ENCODE measurements around the gene PDIA2.
"Not testable (repeated sequence)": the region's sequence is repeated elsewhere in the genome, so short reads cannot be mapped to it uniquely, and the experiment has no call there.

Gene PDIA2, protein sequence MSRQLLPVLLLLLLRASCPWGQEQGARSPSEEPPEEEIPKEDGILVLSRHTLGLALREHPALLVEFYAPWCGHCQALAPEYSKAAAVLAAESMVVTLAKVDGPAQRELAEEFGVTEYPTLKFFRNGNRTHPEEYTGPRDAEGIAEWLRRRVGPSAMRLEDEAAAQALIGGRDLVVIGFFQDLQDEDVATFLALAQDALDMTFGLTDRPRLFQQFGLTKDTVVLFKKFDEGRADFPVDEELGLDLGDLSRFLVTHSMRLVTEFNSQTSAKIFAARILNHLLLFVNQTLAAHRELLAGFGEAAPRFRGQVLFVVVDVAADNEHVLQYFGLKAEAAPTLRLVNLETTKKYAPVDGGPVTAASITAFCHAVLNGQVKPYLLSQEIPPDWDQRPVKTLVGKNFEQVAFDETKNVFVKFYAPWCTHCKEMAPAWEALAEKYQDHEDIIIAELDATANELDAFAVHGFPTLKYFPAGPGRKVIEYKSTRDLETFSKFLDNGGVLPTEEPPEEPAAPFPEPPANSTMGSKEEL

DNA sequence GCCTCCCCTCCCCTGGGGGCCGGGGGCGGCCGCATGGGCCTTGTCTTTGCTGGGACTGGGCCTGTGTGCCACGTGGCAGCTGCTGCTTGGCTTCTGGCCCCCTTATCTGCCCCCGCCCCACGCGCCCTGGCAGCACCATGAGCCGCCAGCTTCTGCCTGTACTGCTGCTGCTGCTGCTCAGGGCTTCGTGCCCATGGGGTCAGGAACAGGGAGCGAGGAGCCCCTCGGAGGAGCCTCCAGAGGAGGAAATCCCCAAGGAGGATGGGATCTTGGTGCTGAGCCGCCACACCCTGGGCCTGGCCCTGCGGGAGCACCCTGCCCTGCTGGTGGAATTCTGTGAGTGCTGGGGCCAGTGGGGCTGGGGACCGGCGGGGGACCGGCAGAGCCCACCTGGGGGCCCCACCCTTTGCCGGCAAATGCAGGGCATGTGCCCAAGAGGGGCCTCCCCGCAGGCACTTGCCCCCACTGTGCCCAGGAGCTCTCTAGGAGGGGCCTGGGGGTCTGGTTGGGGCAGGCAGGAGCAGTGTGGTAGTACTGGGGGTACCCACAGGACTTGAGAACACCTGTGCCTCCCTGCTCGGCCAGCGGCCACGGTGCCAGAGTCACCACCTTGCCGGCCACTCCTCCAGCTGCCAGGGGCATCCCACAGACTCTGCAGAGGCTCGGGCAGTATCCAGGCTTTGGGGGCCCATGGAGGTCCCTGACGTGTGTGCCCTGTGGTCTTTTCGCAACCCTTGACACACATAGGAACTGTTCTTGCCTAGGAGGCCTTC, at the start of gene PDIA2:
TSS of gene PDIA2 (plus strand) at position 132 of the 773 bp plus-strand sequence. CDS start at position 138, 6 bp downstream.
- DNase-seq: no peak

DNA sequence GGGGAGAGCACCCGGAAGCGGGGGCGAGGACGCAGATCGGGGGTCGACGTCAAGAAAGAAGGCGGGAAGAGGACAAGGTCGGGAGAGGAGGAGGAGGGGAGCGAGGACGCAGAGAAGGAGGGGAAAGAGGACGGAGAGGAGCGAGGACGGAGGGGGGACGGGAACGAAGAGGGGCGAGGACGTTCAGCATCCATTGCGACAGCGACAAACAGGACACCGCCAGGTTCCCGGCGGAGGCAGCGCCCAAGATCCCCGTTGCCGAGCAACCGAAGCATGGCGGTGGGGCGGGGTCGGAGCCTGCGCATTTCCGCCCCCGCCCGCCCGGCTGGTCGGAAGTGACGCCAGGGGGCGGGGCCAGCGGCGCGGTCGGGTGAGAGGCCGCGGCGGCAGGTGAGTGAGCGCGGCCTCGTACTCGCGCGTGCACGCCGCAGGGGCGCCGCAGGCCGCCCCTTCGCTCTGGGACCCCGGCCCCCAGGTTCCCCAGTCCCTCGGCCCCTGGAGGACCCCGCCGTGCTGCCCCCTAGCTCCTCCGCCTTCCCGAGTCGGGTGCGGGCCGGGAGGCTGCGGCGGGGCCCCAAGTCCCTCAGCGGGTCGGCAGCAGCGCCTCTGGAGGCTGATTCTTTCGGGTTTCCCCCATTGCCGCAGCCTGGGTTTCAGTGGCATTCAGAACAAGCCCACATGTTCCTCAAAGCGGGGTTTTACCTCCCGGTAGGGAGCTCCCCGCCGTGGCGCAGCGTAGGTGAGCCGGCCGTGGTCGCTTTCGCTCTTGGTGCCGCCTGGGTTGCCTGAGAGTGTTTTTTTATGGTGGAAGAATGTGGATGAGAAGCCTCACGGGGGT, 48.3 kb upstream of the PDIA2 start, which contains the start of gene FAM234A:
TSS of gene FAM234A (plus strand) at position 354 of the 838 bp plus-strand sequence. CDS start 19,593 bp downstream, outside the sequence.
- DNase-seq: peak; percentile 96

GRCh38 chr16:239948-240277, 43.1 kb upstream of the PDIA2 start:
- no peak for DNase-seq

- DNase-seq: no peak
These were observed 42.4 kb upstream of the PDIA2 start for GRCh38 chr16:240559-240958.

GRCh38 chr16:242281-242680, 40.7 kb upstream of the PDIA2 start:
- DNase-seq: no peak

DNA sequence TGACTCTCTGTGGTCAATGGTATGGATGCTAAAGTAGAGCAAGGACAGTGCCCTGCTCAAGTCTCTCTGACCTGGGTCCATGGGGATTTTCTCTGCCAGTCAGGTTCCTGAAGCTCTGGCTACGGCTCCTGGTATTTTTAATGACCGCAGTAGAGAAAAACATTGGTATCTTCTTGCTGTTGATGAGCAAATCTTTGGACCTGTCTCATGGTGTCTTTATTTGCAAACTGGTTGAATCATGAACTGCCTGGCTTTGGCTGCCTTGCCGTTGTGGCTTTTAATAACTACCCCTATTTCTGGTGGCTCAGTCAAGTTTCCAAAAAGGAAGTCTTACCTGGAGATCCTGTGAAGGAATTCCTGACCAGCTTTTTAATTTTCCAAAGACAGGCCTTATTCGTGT, 39.6 kb upstream of the PDIA2 start:
- DNase-seq: no peak

- no peak for DNase-seq
These were observed 37.9 kb upstream of the PDIA2 start for GRCh38 chr16:245105-245504.

DNA sequence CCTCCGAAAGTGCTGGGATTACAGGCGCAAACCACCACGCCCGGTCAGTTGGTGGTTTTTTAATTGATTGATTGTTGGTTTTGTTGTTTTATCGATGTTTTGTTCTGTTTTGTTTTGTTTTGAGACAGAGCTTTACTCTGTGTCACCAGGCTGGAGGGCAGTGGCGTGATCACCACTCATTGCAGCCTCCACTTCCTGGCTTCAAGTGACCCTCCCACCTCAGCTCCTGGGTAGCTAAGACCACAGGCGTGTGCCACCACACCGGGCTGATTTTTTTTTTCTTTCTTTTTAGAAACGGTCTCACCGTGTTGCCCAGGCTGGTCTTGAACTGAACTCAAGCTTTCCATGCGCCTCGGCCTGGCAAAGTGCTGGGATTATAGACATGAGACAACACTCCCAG, 35.9 kb upstream of the PDIA2 start:
- DNase-seq: no peak

GRCh38 chr16:249431-249830, 33.5 kb upstream of the PDIA2 start:
- no peak for DNase-seq

DNA sequence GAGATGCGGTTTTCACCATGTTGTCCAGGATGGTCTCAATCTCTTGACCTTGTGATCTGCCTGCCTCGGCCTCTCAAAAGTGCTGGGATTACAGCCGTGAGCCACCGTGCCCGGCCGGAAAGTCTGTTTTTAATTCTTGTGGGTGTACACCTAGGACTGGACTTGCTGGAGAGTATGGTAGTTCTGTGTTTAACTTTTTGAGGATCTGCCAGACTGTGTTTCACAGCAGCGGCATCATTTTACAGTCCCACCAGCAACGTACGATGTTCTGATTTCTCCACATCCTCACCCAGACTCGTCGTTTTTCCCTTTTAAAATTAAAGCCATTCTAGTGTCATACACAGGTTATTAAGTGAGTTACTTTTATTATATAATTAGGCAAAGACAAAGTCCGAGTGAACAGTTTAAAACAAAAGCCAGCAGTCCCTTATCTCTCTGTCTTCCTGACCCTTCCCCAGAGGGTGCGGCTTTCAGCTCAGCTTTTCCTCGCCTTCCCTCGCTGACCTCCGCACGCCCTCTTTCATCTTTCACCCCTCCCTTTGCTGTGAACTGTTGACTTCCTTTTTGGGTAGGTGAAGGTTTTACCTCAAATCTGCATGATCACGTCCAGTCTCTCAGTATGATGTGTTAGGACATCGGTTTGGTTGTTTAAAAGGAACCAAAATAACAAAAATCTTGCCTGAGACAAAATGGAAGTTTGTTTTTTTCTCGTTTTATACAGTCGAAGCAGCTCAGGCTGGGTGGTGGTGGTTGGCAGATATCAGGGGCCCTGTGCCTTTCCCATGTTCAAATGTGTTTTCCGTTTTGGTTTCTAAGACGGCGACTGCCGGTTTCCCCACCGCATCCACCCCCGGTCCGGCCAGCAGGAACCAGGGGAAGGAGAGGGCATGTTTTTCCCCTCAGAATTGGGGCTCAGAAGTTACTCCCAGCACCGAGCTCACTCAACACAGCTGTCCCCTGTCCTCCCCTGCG, 30.3 kb upstream of the PDIA2 start:
- no peak for DNase-seq

GRCh38 chr16:253833-254232, 29.1 kb upstream of the PDIA2 start:
- DNase-seq: no peak

- DNase-seq: no peak
These were observed 28.5 kb upstream of the PDIA2 start for GRCh38 chr16:254461-254860.

DNA sequence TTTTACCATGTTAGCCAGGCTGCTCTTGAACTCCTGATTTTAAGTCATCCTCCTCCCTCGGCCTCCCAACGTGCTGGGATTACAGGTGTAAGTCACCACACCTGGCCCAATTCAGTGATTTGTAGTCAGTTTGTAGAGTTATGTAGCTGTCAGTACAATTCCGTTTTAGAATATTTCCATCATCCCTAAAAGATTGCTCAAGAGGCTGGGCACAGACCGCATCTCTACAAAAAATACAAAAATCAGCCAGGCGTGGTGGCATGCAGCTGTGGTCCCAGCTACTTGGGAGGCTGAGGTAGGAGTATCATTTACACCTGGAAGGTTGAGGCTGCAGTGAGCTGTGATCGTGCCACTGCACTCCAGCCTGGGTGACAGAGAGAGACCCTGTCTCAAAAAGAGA, 27.8 kb upstream of the PDIA2 start:
- DNase-seq: no peak

- DNase-seq: not testable (repeated sequence)
These were observed 24.9 kb upstream of the PDIA2 start for GRCh38 chr16:258091-258490.

GRCh38 chr16:259226-259625, 23.7 kb upstream of the PDIA2 start:
- no peak for DNase-seq

DNA sequence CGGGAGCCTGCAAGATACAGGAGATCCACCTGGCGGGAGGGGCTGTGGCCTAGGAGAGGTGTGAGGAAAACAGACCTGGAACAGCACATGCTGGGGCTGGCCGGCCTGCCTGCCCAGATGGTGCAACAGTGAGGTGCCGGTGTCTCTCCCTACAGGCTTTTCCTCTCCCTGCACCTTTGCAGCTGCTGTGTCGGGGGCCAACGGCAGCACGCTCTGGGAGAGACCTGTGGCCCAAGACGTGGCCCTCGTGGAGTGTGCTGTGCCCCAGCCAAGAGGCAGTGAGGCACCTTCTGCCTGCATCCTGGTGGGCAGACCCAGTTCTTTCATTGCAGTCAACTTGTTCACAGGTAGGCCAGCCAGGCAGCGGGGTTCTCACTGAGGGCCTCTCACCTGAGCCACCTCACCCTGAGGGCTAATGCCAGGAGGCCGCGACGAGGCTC, 23.1 kb upstream of the PDIA2 start:
- DNase-seq: no peak

- DNase-seq: no peak
These were observed 22.6 kb upstream of the PDIA2 start for GRCh38 chr16:260326-260725.

DNA sequence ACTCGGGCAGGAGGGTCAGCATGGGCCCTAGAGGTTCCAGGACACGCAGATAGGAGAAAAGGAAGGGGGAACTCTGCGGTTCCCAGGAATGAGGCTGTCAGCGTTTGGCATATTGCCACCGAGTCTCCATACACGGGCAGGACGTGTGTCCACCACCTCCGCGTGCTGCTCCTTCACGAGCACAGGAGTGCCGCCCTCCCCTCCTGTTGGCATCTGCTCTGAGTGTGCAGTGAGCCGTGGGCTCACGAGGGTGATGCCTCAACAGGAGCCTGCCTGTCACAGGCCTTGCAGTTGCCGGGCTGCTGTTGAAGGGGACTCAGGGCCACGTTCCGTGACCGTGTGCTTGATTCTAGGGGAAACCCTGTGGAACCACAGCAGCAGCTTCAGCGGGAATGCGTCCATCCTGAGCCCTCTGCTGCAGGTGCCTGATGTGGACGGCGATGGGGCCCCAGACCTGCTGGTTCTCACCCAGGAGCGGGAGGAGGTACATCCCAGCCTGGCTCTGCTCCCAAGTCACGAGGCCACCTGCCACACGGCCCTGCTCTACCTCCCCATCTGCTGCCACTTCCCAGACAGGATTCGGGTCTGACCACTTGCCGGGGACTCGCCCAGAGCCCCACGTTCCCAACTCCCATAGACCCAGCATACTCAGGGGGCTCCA, 21.8 kb upstream of the PDIA2 start:
- DNase-seq: no peak

- no peak for DNase-seq
These were observed 20.7 kb upstream of the PDIA2 start for GRCh38 chr16:262121-262745.

GRCh38 chr16:263182-263774, 19.7 kb upstream of the PDIA2 start:
- no peak for DNase-seq

All from COR-L47 (cell line).